Measurements from ENCODE around the gene SSMEM1.
"Not testable (repeated sequence)": the region's sequence is repeated elsewhere in the genome, so short reads cannot be mapped to it uniquely, and the experiment has no call there.

SSMEM1 gene, protein sequence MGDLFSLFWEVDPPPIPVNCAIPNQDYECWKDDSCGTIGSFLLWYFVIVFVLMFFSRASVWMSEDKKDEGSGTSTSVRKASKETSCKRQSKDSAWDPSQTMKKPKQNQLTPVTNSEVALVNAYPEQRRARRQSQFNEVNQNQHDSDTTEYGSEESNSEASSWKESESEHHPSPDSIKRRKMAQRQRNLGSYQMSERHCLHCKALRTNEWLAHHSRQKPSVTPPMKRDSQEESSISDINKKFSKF

DNA sequence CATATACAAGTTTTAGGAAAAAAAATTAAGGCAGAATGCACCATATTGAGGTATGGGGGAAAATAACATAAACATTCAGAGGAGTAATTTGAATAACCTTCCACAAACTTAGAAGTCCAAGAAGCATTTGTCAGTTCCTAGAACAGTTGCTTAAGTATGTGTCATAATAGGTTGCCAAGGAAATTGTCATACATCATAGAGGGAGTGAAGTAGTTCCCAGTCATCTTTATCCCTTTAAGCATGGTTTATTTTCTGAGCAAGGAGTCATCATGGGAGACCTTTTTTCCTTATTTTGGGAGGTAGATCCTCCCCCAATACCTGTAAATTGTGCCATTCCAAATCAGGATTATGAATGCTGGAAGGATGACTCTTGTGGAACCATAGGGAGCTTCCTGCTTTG lies at the start of gene SSMEM1:
Gene SSMEM1, plus strand, starts transcription at position 219 of the 400 bp plus-strand sequence. Its CDS starts 51 bp downstream, at position 270.
- no peak for FAIRE-seq
- DNase-seq (ENCODE audit: extremely low spot score, insufficient read length, low read depth) = no peak

DNA sequence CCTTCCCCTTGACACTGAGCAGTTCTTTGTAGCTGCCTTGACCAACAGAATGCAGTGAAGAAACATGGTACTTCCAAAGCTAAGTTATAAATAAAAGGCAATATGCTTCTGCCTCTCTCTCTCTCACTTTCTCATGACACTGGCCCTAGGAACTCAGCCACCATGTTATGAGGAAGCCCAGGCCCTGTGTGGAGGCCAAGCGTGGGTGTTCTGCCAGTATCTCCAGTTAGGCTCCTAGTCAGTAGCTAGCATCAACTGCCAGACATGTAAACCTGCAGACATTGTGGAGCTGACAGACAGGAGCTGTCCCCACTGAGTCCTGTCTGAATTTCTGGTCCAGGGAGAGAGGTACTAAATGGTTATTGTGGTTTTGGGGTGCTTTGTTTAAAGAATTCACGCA lies 47.6 kb upstream of the SSMEM1 start:
- no peak for FAIRE-seq
- no peak for DNase-seq (ENCODE audit: extremely low spot score, insufficient read length, low read depth)

DNA sequence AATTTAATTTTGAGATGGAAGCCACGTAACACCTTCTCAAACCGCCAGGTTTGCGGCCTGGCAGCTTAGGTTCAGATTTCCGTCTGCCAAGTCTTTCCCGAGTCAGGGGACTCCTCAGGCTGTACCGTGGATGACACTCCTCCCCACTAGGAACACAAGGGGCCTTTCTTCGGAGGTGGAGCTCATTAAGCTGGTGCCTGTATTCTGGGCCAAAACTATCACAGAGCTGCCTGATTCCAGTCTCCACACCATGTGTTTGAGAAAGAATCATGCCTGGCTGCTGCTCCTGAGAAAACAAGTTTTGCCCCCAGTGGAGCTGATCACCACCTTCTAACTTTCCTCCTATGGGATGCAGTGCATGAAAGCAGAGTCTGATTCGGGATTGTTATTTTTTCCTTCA lies 47.2 kb upstream of the SSMEM1 start:
- FAIRE-seq (no peak), DNase-seq (ENCODE audit: extremely low spot score, insufficient read length, low read depth) (no peak)

DNA sequence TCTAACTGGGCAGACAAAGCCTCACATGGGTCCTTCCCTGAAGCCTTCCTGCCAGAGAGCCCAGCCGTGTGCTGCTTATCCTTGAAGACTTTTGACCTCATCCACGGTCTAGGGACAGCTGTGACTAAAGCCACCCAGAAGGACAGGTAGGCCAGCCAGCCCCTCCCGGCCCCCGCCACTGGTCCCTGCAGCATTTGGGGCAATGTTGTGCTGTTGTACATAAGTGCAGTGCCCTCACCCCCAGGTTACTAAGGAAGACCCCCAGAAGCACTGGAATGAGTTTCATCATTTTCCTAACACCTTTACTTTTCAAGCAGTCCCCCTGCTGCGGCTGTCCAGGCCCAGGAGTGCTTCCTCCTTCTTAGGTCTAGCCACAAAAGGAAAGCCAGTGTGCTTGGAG lies 45.5 kb upstream of the SSMEM1 start:
- FAIRE-seq = no peak
- DNase-seq (ENCODE audit: extremely low spot score, insufficient read length, low read depth) = no peak

DNA sequence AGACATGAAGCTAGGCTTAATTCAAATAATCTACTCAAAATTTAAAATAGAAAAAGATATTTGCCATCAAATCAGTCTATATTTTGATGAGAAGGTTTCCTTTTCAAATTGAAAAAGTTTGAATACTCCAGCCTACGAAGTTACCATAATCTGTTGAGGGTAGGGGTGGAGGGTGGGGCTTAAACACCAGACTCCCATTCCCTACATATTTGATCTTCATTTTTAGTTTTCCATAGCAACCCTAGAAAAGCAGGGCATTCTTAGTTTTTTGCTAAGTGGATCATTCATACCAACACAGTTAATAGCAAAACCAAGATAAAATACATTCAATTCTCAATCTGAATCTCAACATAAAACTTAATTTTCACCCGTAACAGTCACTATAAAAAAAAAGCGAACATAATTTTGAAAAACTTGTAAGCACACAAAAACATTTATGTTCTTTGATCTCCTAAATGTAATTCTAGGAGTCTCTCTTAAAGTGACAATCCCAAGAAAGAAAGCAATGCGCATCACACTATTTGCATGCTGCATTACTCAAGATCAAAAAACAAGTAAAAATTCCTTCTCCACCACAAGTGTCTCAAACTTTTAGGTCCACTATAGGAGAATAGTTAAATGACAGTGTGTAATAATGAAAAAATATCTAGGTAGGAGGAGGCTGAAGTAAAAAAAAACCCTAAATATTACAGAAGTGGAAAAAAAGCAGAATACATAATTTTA lies 33.3 kb upstream of the SSMEM1 start:
- DNase-seq (ENCODE audit: extremely low spot score, insufficient read length, low read depth) = no peak
- FAIRE-seq = no peak

DNA sequence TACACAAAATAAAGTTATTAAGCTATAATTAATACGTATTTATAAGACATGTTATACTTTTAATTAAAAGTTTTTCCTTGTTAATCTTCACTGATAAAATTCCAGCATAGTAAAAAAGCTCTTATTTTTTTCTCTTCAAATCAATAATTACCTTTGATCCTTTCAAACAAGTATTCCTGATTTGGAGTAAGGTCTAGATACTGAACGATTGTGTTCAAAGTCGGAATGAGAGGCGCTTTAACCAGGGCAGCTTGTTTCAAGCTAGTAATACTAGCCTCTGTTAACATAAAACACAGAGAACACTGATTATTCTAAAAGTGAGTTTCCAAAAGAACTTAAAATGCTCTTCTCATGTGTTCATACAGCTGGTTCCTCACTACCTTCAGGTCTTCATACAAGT lies 29.4 kb upstream of the SSMEM1 start:
- DNase-seq (ENCODE audit: extremely low spot score, insufficient read length, low read depth) = no peak
- FAIRE-seq = no peak

DNA sequence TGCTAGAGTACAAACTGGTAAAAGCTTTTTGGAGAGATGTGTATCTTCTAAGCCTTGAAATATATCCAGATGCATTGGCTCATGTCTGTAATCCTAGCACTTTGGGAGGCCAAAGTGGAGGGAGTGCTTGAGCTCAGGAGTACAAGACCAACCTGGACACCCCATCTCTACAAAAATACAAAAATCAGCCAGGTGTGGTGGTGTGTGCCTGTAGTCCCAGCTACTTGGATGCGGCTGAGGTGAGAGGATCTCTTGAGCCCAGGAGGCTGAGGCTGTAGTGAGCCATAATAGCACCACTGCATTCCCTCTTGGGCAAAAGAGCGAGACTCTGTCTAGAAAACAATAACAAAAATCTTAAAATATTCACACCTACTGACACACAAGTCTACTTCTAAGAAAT lies 28.0 kb upstream of the SSMEM1 start:
- no peak for DNase-seq (ENCODE audit: extremely low spot score, insufficient read length, low read depth)
- no peak for FAIRE-seq

DNA sequence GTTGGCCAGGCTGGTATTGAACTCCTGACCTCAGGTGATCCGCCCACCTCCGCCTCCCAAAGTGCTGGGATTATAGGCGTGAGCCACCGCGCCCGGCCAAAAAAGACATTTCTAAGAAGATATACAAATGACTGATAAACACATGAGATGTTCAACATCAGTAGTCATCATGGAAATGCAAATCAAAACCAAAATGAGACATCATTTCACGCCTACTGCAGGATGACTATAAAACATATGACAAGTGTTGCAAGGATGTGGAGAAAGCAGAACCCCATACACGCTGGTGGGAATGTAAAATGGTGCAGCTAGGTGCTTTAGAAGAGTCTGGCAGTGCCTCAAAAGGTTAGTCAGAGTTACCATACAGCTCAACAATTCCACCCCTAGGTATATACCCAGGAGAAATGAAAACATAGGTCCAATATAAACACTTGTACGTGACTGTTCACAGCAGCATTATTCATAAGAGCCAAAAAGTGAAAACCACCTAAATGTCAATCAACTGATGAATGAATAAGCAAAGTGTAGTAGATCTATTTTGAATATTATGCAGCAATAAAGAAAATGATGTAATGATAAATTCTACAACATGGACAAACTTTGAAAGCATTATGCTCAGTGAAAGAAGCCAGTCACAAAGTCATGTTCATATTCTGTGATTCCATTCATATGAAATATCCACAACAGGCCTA lies 26.9 kb upstream of the SSMEM1 start:
- FAIRE-seq = peak; percentile 59
- no peak for DNase-seq (ENCODE audit: extremely low spot score, insufficient read length, low read depth)

DNA sequence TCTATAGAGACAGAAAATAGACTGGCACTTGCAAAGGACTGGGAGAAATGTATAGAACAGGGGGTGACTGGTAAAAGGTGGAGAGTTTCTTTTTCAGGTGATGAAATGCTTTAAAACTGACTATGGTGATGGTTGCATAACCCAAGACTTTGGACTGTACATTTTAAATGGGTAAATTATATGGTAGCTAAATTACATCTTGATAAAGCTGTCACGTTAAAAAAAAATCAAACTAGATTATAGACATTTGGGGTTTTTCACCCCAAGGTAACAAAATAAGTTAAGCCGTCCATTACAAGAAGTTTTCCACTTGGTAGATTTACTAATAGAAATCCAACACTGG lies 26.4 kb upstream of the SSMEM1 start:
- DNase-seq (ENCODE audit: extremely low spot score, insufficient read length, low read depth) = no peak

DNA sequence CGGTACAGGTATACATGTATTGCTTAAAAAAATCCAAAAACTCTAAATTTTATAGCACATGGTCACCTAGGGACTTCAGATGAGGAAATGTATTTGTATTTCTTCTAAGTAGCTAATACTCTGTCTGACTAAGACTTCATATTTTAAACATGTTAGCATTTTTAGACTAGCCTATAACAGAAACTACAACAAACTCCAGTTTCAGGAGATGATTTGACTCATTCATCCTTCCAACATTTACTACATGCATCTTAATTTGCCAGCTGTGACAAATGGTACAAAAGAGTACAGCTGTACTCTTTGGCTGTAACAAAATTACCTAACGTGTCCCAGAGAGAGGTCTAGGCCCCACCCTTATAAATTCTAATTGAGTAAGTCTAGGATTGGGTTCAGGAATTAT lies 24.7 kb upstream of the SSMEM1 start:
- peak; percentile 65 for FAIRE-seq
- no peak for DNase-seq (ENCODE audit: extremely low spot score, insufficient read length, low read depth)

More for the DNA sequence above, 26.4 kb upstream of the SSMEM1 start:
- no peak for FAIRE-seq

DNA sequence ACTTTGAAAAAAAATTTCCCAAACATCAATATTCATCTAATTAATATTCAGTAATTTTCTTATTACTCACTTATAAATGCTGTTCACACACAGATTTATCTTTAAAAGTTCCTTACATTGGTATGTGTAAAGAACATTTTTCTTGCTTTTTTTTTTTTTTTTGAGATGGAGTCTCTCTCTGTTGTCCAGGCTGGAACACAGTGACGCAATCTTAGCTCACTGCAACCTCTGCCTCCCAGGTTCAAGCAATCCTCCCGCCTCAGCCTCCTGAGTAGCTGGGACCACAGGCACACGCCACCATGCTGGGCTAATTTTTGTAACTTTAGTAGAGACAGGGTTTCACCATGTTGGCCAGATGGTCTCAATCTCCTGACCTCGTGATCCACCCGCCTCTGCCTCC lies 23.3 kb upstream of the SSMEM1 start:
- DNase-seq (ENCODE audit: extremely low spot score, insufficient read length, low read depth) = not testable (repeated sequence)

DNA sequence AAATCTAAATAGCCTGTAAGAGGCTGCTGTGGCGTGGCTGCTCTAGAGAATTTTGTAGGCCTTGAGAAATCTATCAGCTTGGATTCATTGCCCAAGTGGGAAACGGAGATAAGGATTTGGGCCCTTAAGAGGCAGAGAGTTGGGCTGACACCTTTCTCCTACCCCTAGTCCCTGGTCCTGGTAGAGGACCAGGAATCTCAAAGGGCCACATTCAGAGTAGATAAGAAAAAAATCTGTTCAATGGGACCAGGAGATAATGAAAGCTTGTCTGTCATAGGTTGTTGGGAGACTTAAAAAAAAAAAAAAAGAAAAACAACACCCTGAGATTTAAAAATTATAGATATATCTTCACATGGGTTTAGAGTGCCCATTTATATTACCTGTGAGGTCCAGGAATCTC lies 20.3 kb upstream of the SSMEM1 start:
- DNase-seq (ENCODE audit: extremely low spot score, insufficient read length, low read depth) = no peak
- no peak for FAIRE-seq

More for the DNA sequence above, 23.3 kb upstream of the SSMEM1 start:
- not testable (repeated sequence) for FAIRE-seq

DNA sequence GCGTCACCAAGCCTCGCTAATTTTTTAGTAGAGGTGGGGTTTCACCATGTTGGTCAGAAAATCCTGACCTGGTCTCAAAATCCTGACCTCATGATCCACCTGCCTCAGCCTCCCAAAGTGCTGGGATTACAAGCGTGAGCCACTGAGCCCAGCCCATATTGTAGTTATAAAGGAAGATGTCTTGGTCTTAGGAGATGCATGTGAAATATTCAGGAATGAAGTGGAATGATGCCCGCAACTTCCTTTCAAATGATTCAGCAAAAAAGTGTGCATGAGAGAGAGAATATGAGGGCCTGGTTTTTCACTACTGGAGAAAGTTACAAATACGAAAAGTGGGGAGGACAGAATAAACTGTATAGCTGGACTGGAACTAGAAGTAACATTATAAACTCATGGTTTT lies 18.3 kb upstream of the SSMEM1 start:
- DNase-seq (ENCODE audit: extremely low spot score, insufficient read length, low read depth) (no peak), FAIRE-seq (no peak)

DNA sequence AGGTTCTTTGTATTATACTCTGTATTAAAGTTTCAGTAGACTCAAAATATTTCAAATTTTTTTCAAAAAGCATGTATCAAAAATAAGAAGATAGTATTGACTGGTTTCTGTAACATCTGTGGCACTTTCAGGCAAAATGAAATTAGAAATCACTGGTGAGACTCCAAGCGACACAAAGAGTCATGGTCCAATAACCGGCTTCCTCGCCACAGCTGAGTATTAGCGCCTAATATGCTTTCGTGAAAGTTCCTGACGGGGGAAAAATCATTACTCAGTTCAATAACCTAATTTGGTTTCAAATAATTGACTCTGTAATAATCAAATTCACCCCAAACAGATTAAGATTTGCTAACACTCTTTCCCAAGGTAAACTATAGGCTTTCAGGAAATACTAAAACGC lies 15.9 kb upstream of the SSMEM1 start:
- FAIRE-seq = peak; percentile 26
- DNase-seq (ENCODE audit: extremely low spot score, insufficient read length, low read depth) = no peak

DNA sequence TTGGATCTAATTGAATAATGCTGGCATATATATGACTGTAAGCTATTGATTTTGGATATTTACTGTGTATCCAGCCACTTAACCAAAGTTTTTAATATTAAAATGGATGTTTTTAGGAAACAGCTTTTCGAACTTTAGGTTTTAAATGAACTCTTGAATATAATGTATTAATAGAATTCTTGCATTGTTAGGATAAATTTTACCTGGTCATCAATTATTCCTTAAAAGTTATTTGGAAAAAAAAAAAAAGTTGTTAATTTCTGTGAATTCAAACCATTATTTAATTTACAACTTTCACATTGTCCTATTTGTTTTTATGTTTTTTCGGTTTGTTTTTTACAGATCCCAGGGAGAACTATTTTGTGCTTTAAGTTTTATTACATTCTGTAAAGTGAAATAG lies 12.3 kb upstream of the SSMEM1 start:
- DNase-seq (ENCODE audit: extremely low spot score, insufficient read length, low read depth) (no peak), FAIRE-seq (no peak)

DNA sequence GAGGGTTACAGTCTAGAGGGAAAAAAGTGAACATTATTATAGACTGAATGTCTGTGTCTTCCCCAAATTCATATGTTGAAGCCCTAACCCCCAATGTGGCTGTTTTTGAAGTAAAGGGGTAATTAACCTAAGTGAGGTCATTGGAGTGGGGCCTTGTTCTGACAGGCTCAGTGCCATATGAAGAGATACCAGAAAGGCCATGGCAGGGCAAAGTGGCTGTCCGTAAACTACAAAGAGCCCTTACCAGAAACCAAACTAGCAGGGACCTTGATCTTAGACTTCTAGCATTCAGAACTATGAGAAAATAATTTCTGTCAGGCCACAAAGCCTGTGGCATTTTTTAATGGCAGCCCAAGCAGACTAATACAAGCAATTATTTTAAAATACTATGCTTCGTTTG lies 11.2 kb upstream of the SSMEM1 start:
- DNase-seq (ENCODE audit: extremely low spot score, insufficient read length, low read depth) = no peak
- FAIRE-seq = peak; percentile 24

DNA sequence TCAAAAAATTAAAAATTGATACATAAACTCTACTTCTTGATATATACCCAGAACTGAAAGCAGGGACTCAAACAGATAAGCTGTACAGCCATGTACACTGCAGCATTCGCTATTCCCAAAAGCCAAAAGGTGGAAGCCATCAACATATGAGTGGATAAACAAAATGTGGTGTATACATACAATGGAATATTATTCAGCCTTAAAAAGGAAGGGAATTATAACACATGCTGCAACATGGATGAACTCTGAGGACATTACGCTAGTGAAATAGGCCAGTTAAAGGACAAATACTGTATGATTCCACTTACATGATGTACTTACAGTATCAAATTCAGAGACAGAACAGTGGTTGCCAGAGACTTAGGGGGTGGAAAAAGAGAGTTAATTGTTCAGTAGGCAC lies 10.6 kb upstream of the SSMEM1 start:
- FAIRE-seq (no peak), DNase-seq (ENCODE audit: extremely low spot score, insufficient read length, low read depth) (no peak)

DNA sequence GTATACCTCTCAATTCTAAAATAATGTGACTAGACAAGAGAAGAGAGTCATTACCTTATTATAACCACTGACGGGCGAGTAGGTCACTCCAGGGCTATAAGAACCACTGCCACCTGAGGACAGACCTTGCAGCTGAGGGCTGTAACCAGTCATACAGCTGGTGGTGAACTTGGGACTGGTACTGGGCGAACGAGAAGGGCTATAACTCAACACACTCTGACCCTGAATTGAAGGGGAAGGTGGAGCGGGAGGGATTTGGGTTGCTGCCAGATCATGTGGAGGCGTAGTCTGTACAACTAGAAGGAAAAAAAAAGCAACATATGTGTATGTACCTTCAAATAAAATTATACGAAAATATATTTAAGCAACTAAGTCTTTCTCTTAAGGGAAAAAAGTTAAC lies 5.9 kb upstream of the SSMEM1 start:
- FAIRE-seq (no peak), DNase-seq (ENCODE audit: extremely low spot score, insufficient read length, low read depth) (no peak)

DNA sequence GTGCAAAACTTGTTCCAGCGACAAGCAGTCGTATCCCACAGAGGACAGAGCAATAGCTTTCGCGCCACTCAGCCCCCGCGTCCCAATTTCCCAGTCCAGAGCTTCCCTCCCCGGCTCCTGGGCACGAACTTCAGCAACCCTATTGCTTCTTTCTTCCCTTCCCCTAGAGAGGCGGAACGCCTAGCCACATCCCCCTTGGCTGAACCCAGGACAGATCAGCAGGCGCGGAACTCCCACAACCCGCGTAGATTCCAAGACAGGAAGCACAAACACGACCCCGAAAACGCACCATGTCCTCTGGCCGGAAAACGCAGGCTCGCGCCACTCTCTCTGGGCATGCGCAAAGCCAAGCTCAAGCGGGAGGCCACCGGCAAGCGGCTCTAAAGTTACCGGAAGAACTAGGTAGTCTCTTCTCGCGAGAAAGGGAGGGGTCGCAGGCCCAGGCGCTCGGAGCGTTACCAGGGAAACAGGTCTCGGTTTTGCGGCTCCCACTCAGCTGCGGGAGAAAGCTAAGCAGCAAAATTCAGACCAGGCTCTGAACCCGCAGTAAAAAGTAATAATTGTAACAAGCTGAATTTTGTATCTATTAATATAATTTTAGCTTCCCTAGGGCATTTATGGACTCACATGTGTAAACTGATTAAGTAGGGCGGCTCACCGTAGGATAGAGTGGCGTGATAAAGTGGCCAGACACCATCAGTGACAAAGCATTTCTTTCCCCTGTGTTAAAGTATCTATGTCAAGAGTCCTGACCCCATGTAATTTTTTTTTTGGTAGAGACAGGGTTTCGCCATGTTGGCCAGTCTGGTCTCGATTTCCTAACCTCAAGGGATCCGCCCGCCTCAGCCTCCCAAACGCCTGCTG lies 2.3 kb upstream of the SSMEM1 start, which contains the start of gene TMEM209:
Gene TMEM209, minus strand, starts transcription at position 323 of the 864 bp plus-strand sequence. Its CDS starts 31 bp downstream, at position 292.
- DNase-seq (ENCODE audit: extremely low spot score, insufficient read length, low read depth) (peak; percentile 97), FAIRE-seq (peak; percentile 97)

DNA sequence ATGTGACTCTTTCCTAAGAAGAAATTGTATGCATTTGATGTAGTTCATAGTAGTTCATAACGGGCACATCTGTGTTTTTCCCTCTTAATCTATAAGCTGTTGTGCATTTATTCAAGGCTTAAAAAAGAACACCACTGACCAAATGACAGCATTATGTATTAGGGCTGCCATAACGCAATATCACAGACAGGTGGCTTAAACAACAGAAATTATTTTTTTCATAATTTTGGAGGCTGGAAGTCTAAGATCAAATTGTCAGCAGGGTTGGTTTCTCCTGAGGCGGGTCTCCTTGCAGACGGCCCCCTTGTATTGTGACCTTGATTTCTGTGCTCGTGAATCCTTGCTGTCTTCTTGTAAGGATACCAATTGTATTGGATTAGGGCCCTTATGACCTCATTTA lies 627 bp upstream of the SSMEM1 start:
- DNase-seq (ENCODE audit: extremely low spot score, insufficient read length, low read depth) (no peak), FAIRE-seq (no peak)

All from GM18507 (cell line).